Liver (tissue), 9 donors: ENCODE results near the gene ULBP2. TPM values are rescaled to one million over a fixed set of nuclear protein-coding genes. Genes with fewer than 3 reads are reported as not detected.
A peak's percentile ranks its signal among the peaks of the same experiment; 100 is the strongest.

Experiments used
- DNase-seq: peaks from one replicate; pipeline ENCODE4 v3.0.0-alpha.2; 2017; ENCODE audit warnings: low spot score
- H3K27ac ChIP-seq, 2 donors: one replicate each; pipeline ENCODE4 v1.7.0; 2013; ENCODE audit warnings: inconsistent platforms in 2 of 2, low read length in 2 of 2, control low read depth in 1 of 2, low read depth in 1 of 2, mild to moderate bottlenecking in 1 of 2
- H3K27me3 ChIP-seq, 4 donors: one replicate each; pipeline versions ENCODE4 v1.6.1 to v1.7.0; 2013; ENCODE audit warnings: low read length in 3 of 4, inconsistent platforms in 1 of 4, mild to moderate bottlenecking in 1 of 4, moderate library complexity in 1 of 4; ENCODE audit not compliant: control insufficient read depth in 4 of 4, insufficient read depth in 4 of 4
- H3K36me3 ChIP-seq, 4 donors: one replicate each; pipeline versions ENCODE4 v1.6.1 to v1.7.0; 2013; ENCODE audit warnings: low read length in 3 of 4, mild to moderate bottlenecking in 3 of 4, low read depth in 1 of 4, moderate library complexity in 1 of 4; ENCODE audit not compliant: control insufficient read depth in 4 of 4, insufficient read depth in 3 of 4
- H3K4me1 ChIP-seq, 4 donors: one replicate each; pipeline versions ENCODE4 v1.6.1 to v1.7.0; 2013; ENCODE audit warnings: low read length in 3 of 4, mild to moderate bottlenecking in 3 of 4, moderate library complexity in 1 of 4; ENCODE audit not compliant: control insufficient read depth in 4 of 4, insufficient read depth in 4 of 4
- H3K4me3 ChIP-seq, 3 donors: one replicate each; pipeline versions ENCODE4 v1.6.1 to v1.7.0; 2013; ENCODE audit warnings: low read length in 3 of 3, control low read depth in 1 of 3, low read depth in 1 of 3, mild to moderate bottlenecking in 1 of 3
- H3K9ac ChIP-seq, 2 donors: one replicate each; pipeline ENCODE4 v1.7.0; 2013; ENCODE audit warnings: low read length in 2 of 2, mild to moderate bottlenecking in 2 of 2, moderate library complexity in 2 of 2, control low read depth in 1 of 2, low read depth in 1 of 2
- H3K9me3 ChIP-seq, 4 donors: one replicate each; pipeline versions ENCODE4 v1.6.1 to v1.7.0; 2013; ENCODE audit warnings: low read length in 3 of 4; ENCODE audit not compliant: control insufficient read depth in 4 of 4
- GABPA ChIP-seq, 2 donors: IDR thresholded peaks in 1 of 2; conservative IDR thresholded peaks in 1 of 2; 2 replicates each; pipeline ENCODE4 v1.6.1; 2016; ENCODE audit warnings: antibody characterized with exemption in 2 of 2, mild to moderate bottlenecking in 1 of 2, moderate library complexity in 1 of 2
- HNF4A ChIP-seq, 2 donors: conservative IDR thresholded peaks; 2 replicates each; pipeline ENCODE4 v1.6.1; 2016; ENCODE audit warnings: antibody characterized with exemption in 2 of 2, mild to moderate bottlenecking in 2 of 2
- JUND ChIP-seq, 2 donors: IDR thresholded peaks; 2 replicates each; pipeline ENCODE4 v1.6.1; 2016; ENCODE audit warnings: antibody characterized with exemption in 2 of 2
- MAX ChIP-seq: IDR thresholded peaks from 2 replicates; pipeline ENCODE4 v1.6.1; 2016; ENCODE audit warnings: antibody characterized with exemption
- NR2F2 ChIP-seq: IDR thresholded peaks from 2 replicates; pipeline ENCODE4 v1.6.1; 2016; ENCODE audit warnings: antibody characterized with exemption
- REST ChIP-seq: IDR thresholded peaks from 2 replicates; pipeline ENCODE4 v1.6.1; 2016; ENCODE audit warnings: antibody characterized with exemption, mild to moderate bottlenecking
- RXRA ChIP-seq, 2 donors: IDR thresholded peaks; 2 replicates each; pipeline ENCODE4 v1.6.1; 2017 to 2018; ENCODE audit warnings: antibody characterized with exemption in 2 of 2, mild to moderate bottlenecking in 1 of 2
- SP1 ChIP-seq: IDR thresholded peaks from 2 replicates; pipeline ENCODE4 v1.6.1; 2018; ENCODE audit warnings: antibody characterized with exemption, mild to moderate bottlenecking
- ZBTB33 ChIP-seq: IDR thresholded peaks from 2 replicates; pipeline ENCODE4 v1.6.1; 2016; ENCODE audit warnings: antibody characterized with exemption
- WGBS: extraction: QIAGEN DNeasy Blood & Tissue Kit; methylation state at CpG from one replicate; pipeline ENCODE4 v1.1.7; 2013; 5-methylcytosine and 5-hydroxymethylcytosine counted together
- polyA plus RNA-seq, 2 donors: library from polyadenylated mRNA; stranded (reverse) in 1 of 2; unstranded in 1 of 2; fragments of 200-250 nt in 1 of 2; fragments of >200 nt in 1 of 2; fragmentation: Nextera tagmentation in 1 of 2; extraction: Ambion mirVana in 1 of 2; gene quantifications; one replicate each; pipeline versions ENCODE4 v1.2.1 to v1.2.3, GENCODE V29; 2013 to 2015
- total RNA-seq, 2 donors: library from RNA; depleted of rRNA; stranded (reverse); fragments of >200 nt; gene quantifications; one replicate each; pipeline ENCODE4 v1.2.3, GENCODE V29; 2014
- donor health status: healthy.
- donor health status: healthy.
- donor health status: healthy.
- donor health status: healthy.
- donor health status: healthy.

The ULBP2 gene
- under 1 TPM; 0.14 to 0.25 TPM for total RNA-seq
- under 1 TPM; 0.15 to 0.27 TPM for polyA plus RNA-seq

- Histone ChIP-seq H3K27me3 (peaks cover 0 to 17% (median 7%) of the 10 kb centered on the region in 4 donors), H3K36me3 (no peaks in the 10 kb centered on the region), H3K9me3 (no peaks in the 10 kb centered on the region), H3K4me3 (peak within 1 kb of the TSS; percentile 32 to 69 (median 37)), H3K27ac (no peak within 1 kb of the TSS), H3K9ac (no peak within 1 kb of the TSS), H3K4me1 (peaks cover 9 to 27% (median 14%) of the 10 kb centered on the region in 4 donors)
- WGBS: 4% methylated on average over 62 of the region's 62 CpGs
- DNase-seq: peak; percentile 71
- no peak for TF ChIP-seq ZBTB33
- TF ChIP-seq RXRA (IDR thresholded peaks at IDR 0.05): no peak
- TF ChIP-seq HNF4A (conservative IDR thresholded peaks at IDR 0.05): no peak
- TF ChIP-seq SP1: peak; percentile 21
- peak in 1 of 2 donors; percentile 15 for TF ChIP-seq JUND (IDR thresholded peaks at IDR 0.05)
These were observed at the start of gene ULBP2 for GRCh38 chr6:149941583-149942460. Gene ULBP2 (plus strand): TSS chr6:149942014. CDS start chr6:149942073, 59 bp downstream.

- Histone ChIP-seq H3K27me3 (no peaks in the 10 kb centered on the region), H3K4me3 (no peak overlapping the region), H3K9ac (no peak overlapping the region), H3K9me3 (no peaks in the 10 kb centered on the region), H3K27ac (no peak overlapping the region), H3K36me3 (no peaks in the 10 kb centered on the region), H3K4me1 (peaks cover 3 to 11% (median 7%) of the 10 kb centered on the region in 4 donors)
- WGBS: 66% methylated on average over 7 of the region's 7 CpGs
- TF ChIP-seq NR2F2 (peak; percentile 38), SP1 (peak; percentile 8), MAX (no peak)
- DNase-seq: no peak
These were observed 46.7 kb upstream of the ULBP2 start for GRCh38 chr6:149895048-149895590.

GRCh38 chr6:149895833-149896271 lies 46.0 kb upstream of the ULBP2 start:
- no peaks in the 10 kb centered on the region for H3K36me3 ChIP-seq
- H3K9ac ChIP-seq: no peak overlapping the region
- no peak overlapping the region for H3K27ac ChIP-seq
- H3K27me3 ChIP-seq: no peaks in the 10 kb centered on the region
- 71% methylated on average over 5 of the region's 5 CpGs for WGBS
- H3K9me3 ChIP-seq: no peaks in the 10 kb centered on the region
- peaks cover 3 to 11% (median 7%) of the 10 kb centered on the region in 4 donors for H3K4me1 ChIP-seq
- no peak for DNase-seq
- no peak overlapping the region for H3K4me3 ChIP-seq
- TF ChIP-seq REST: no peak
- no peak for TF ChIP-seq RXRA (IDR thresholded peaks at IDR 0.05)
- TF ChIP-seq GABPA (IDR thresholded peaks at IDR 0.05 in 1 of 2, conservative IDR thresholded peaks at IDR 0.05 in 1 of 2): no peak
